IMR-90 (cell line): ENCODE data around the gene SRRM4. TPM values are rescaled to one million over a fixed set of nuclear protein-coding genes. Genes with fewer than 3 reads are reported as not detected.

Experiments
- ATAC-seq: fragments of 200-7000 bp; cut with Tn5 transposase; 2 replicates; pipeline ENCODE4 v1.9.1; 2020; ENCODE audit warnings: low read depth, mild to moderate bottlenecking, moderate library complexity
- BruUV-seq: library from RNA; stranded (reverse); fragments of 400-500 nt; replicated peaks from 2 replicates; lab custom pipeline; 2021; lab: Mats Ljungman, UMichigan
- CTCF ChIA-PET: fragments of 300-600 bp; formaldehyde crosslinking; extraction: SDS; loops from one replicate; lab custom pipeline; 2021; ENCODE audit warnings: antibody characterized with exemption; lab: Yijun Ruan, JAX
- POLR2A ChIA-PET: fragments of 300-600 bp; sonication (Branson Sonifier 250); formaldehyde crosslinking; loops from one replicate; lab custom pipeline; 2022; ENCODE audit warnings: antibody characterized with exemption; ENCODE audit not compliant: unreplicated experiment; lab: Charles Lee
- DNase-seq: peaks from one replicate; pipeline ENCODE4 v3.0.0; 2013
- H2AFZ ChIP-seq: replicated peaks from 2 replicates; pipeline ENCODE3; 2013; ENCODE audit warnings: low read length, mild to moderate bottlenecking; ENCODE audit not compliant: poor library complexity
- H2AK5ac ChIP-seq: 2 replicates; pipeline ENCODE4 v1.6.1; 2013; ENCODE audit warnings: low read depth, low read length, inconsistent platforms
- H2AK9ac ChIP-seq: replicated peaks from 2 replicates; pipeline ENCODE3; 2013; ENCODE audit warnings: mild to moderate bottlenecking, low read depth, low read length, moderate library complexity; ENCODE audit not compliant: poor library complexity
- H2BK120ac ChIP-seq: 2 replicates; pipeline ENCODE4 v1.6.1; 2013; ENCODE audit warnings: low read depth, low read length, inconsistent platforms
- H2BK15ac ChIP-seq: 3 replicates; pipeline ENCODE4 v1.6.1; 2013; ENCODE audit warnings: low read depth, low read length, inconsistent platforms
- H2BK20ac ChIP-seq: 2 replicates; pipeline ENCODE4 v1.6.1; 2013; ENCODE audit warnings: low read depth, mild to moderate bottlenecking, inconsistent platforms, low read length, moderate library complexity
- H2BK5ac ChIP-seq: 2 replicates; pipeline ENCODE4 v1.6.1; 2013; ENCODE audit warnings: mild to moderate bottlenecking, low read depth, low read length, inconsistent platforms; ENCODE audit not compliant: poor library complexity, severe bottlenecking
- H3K14ac ChIP-seq: replicated peaks from 2 replicates; pipeline ENCODE4 v1.6.1; 2013; ENCODE audit warnings: low read depth, low read length, inconsistent platforms
- H3K18ac ChIP-seq: 2 replicates; pipeline ENCODE4 v1.6.1; 2013; ENCODE audit warnings: low read depth, low read length, control low read depth
- H3K23ac ChIP-seq: 2 replicates; pipeline ENCODE4 v1.6.1; 2013; ENCODE audit warnings: low read depth, low read length, inconsistent platforms
- H3K27ac ChIP-seq: 2 replicates; pipeline ENCODE4 v1.5.1; 2013; ENCODE audit warnings: mild to moderate bottlenecking, control low read depth, low read length; ENCODE audit not compliant: insufficient read depth
- H3K27me3 ChIP-seq: 2 replicates; pipeline ENCODE4 v1.6.1; 2013; ENCODE audit warnings: low read length; ENCODE audit not compliant: control insufficient read depth, insufficient read depth
- H3K36me3 ChIP-seq: 2 replicates; pipeline ENCODE4 v1.6.1; 2013; ENCODE audit warnings: low read length, mixed read lengths; ENCODE audit not compliant: control insufficient read depth, insufficient read depth
- H3K4ac ChIP-seq: 2 replicates; pipeline ENCODE4 v1.6.1; 2013; ENCODE audit warnings: low read depth, low read length, inconsistent platforms
- H3K4me1 ChIP-seq: 2 replicates; pipeline ENCODE4 v1.6.1; 2013; ENCODE audit warnings: low read length, mixed read lengths; ENCODE audit not compliant: control insufficient read depth, insufficient read depth
- H3K4me2 ChIP-seq: 2 replicates; pipeline ENCODE4 v1.6.1; 2013; ENCODE audit warnings: low read depth, mild to moderate bottlenecking, control low read depth, low read length, moderate library complexity
- H3K4me3 ChIP-seq: 2 replicates; pipeline ENCODE4 v1.5.1; 2013; ENCODE audit warnings: low read depth, mild to moderate bottlenecking, control low read depth, low read length, moderate library complexity; ENCODE audit not compliant: insufficient read depth
- H3K56ac ChIP-seq: 2 replicates; pipeline ENCODE4 v1.6.1; 2013; ENCODE audit warnings: low read length, inconsistent platforms; ENCODE audit not compliant: insufficient read depth; ENCODE audit errors: extremely low read depth
- H3K79me1 ChIP-seq, 2 experiments: 2 replicates each; pipeline ENCODE4 v1.6.1; 2013; ENCODE audit warnings: low read length in 2 of 2, inconsistent platforms in 1 of 2, low read depth in 1 of 2
- H3K9ac ChIP-seq: 2 replicates; pipeline ENCODE4 v1.6.1; 2013; ENCODE audit warnings: low read depth, low read length, control low read depth
- H3K9me1 ChIP-seq: 2 replicates; pipeline ENCODE4 v1.6.1; 2013; ENCODE audit warnings: low read length, inconsistent platforms; ENCODE audit not compliant: insufficient read depth
- H3K9me3 ChIP-seq: 2 replicates; pipeline ENCODE4 v1.6.1; 2013; ENCODE audit warnings: low read length; ENCODE audit not compliant: control insufficient read depth, insufficient read depth
- H4K20me1 ChIP-seq: 2 replicates; pipeline ENCODE4 v1.6.1; 2013; ENCODE audit warnings: low read length, inconsistent platforms; ENCODE audit not compliant: insufficient read depth
- H4K5ac ChIP-seq: 2 replicates; pipeline ENCODE4 v1.6.1; 2013; ENCODE audit warnings: mild to moderate bottlenecking, low read depth, low read length, control low read depth
- H4K8ac ChIP-seq, 2 experiments: 2 replicates each; pipeline ENCODE4 v1.6.1; 2013; ENCODE audit warnings: low read depth in 2 of 2, low read length in 2 of 2, control low read depth in 1 of 2, inconsistent platforms in 1 of 2
- H4K91ac ChIP-seq: 2 replicates; pipeline ENCODE4 v1.6.1; 2013; ENCODE audit warnings: low read depth, low read length, inconsistent platforms; ENCODE audit not compliant: insufficient read depth
- CHD1 ChIP-seq: IDR thresholded peaks from 2 replicates; pipeline ENCODE4 v1.6.1; 2012; ENCODE audit warnings: low read depth, low read length, improper control_type of control experiment
- CTCF ChIP-seq: conservative IDR thresholded peaks from 2 replicates; pipeline ENCODE4 v1.5.1; 2012; ENCODE audit warnings: mild to moderate bottlenecking, low read depth, low read length, improper control_type of control experiment
- ELK1 ChIP-seq: fragments of 150-350 bp; IDR thresholded peaks from 2 replicates; pipeline ENCODE4 v1.6.1; 2016; ENCODE audit warnings: low read depth, mild to moderate bottlenecking, low read length, moderate library complexity, borderline replicate concordance
- FOS ChIP-seq: fragments of 150-350 bp; IDR thresholded peaks from 2 replicates; pipeline ENCODE4 v1.6.1; 2016; ENCODE audit warnings: low read depth, low read length
- MAZ ChIP-seq: IDR thresholded peaks from 2 replicates; pipeline ENCODE4 v1.6.1; 2012; ENCODE audit warnings: low read depth, mild to moderate bottlenecking, low read length, improper control_type of control experiment, moderate library complexity, borderline replicate concordance
- NFE2L2 ChIP-seq: fragments of 150-350 bp; IDR thresholded peaks from 2 replicates; pipeline ENCODE4 v1.6.1; 2016; ENCODE audit warnings: low read depth, mild to moderate bottlenecking, low read length
- POLR2A ChIP-seq: IDR thresholded peaks from 2 replicates; pipeline ENCODE4 v1.6.1; 2012; ENCODE audit warnings: mild to moderate bottlenecking, low read depth, low read length
- RAD21 ChIP-seq: IDR thresholded peaks from 2 replicates; pipeline ENCODE4 v1.6.1; 2012; ENCODE audit warnings: low read length, improper control_type of control experiment
- RCOR1 ChIP-seq: IDR thresholded peaks from 2 replicates; pipeline ENCODE4 v1.6.1; 2012; ENCODE audit warnings: mild to moderate bottlenecking, low read length, improper control_type of control experiment; ENCODE audit not compliant: insufficient replicate concordance
- RFX5 ChIP-seq: IDR thresholded peaks from 2 replicates; pipeline ENCODE4 v1.8.0; 2012; ENCODE audit warnings: low read depth, mild to moderate bottlenecking, low read length, moderate library complexity
- SMC3 ChIP-seq: fragments of 150-350 bp; IDR thresholded peaks from 2 replicates; pipeline ENCODE4 v1.6.1; 2016; ENCODE audit warnings: low read depth, mild to moderate bottlenecking, antibody characterized with exemption, low read length, moderate library complexity
- USF2 ChIP-seq: fragments of 150-350 bp; IDR thresholded peaks from 2 replicates; pipeline ENCODE4 v1.6.1; 2017; ENCODE audit warnings: mild to moderate bottlenecking, antibody characterized with exemption, low read length, low read depth
- WGBS, 2 experiments: methylation state at CpG; one replicate each; pipeline versions ENCODE4 v1.1.5 to v1.1.7; 2013; ENCODE audit warnings: missing lambda C conversion rate in 2 of 2; ENCODE audit not compliant: insufficient read length in 1 of 2; ENCODE audit errors: extremely low coverage in 2 of 2; 5-methylcytosine and 5-hydroxymethylcytosine counted together
- dilution Hi-C: fragments of 300-500 bp; cut with HindIII; formaldehyde crosslinking; loops from one replicate; pipeline ENCODE4 v1.14.3; 2018; ENCODE audit warnings: low sequenced_read_pairs; ENCODE audit not compliant: unreplicated experiment
- in situ Hi-C: fragments of 300-500 bp; cut with MboI; formaldehyde crosslinking; loops from 3 replicates; pipeline ENCODE4 v1.14.3; 2019; ENCODE audit warnings: low sequenced_read_pairs, inconsistent platforms, mixed read lengths
- intact Hi-C: fragments of 100-400 bp; cut with micrococcal nuclease; formaldehyde crosslinking; loops from 2 replicates; pipeline ENCODE4 v1.10.0; 2022
- polyA plus RNA-seq, 3 experiments: library from polyadenylated mRNA; depleted of rRNA; stranded (reverse); fragments of >200 nt; gene quantifications; 2 replicates each; pipeline ENCODE4 v1.2.3, GENCODE V29; 2012; ENCODE audit warnings: low replicate concordance in 1 of 3
- total RNA-seq: library from RNA; depleted of rRNA; stranded (reverse); fragments of >200 nt; gene quantifications from 2 replicates; pipeline ENCODE4 v1.2.3, GENCODE V29; 2012

Gene SRRM4
- total and polyA plus RNA-seq, 2 of the 4 experiments (the other 2 are of a cell fraction), result not detected

- Histone ChIP-seq H4K20me1 (no peaks in the 10 kb centered on the region), H3K9me3 (no peaks in the 10 kb centered on the region), H3K4me1 (no peaks in the 10 kb centered on the region), H2AFZ (no peak overlapping the region), H4K5ac (no peak overlapping the region), H3K14ac (no peak overlapping the region), H3K9ac (no peak overlapping the region), H3K27me3 (no peaks in the 10 kb centered on the region), H3K56ac (no peak overlapping the region), H4K8ac (no peak overlapping the region), H3K27ac (no peak overlapping the region), H2AK5ac (no peak overlapping the region), H3K23ac (no peak overlapping the region), H2BK120ac (no peak overlapping the region), H3K79me1 (no peaks in the 10 kb centered on the region), H3K4me2 (no peak overlapping the region), H2BK5ac (no peak overlapping the region), H2BK15ac (no peak overlapping the region), H3K36me3 (no peaks in the 10 kb centered on the region), H4K91ac (no peak overlapping the region), H3K4ac (no peak overlapping the region), H3K18ac (no peak overlapping the region), H3K9me1 (no peaks in the 10 kb centered on the region), H3K4me3 (no peak overlapping the region), H2BK20ac (no peak overlapping the region), H2AK9ac (no peak overlapping the region)
- POLR2A ChIA-PET, result no interaction called here
- BruUV-seq, result no TSS peak
- no CpG with 5 or more reads among the region's 7 CpGs for WGBS, 2 experiments
- in situ Hi-C loops (no loop called here), dilution Hi-C loops (no loop called here), intact Hi-C loops (no loop called here)
- ATAC-seq, result no peak
- DNase-seq, result no peak
- CTCF ChIA-PET, result no interaction called here
- TF ChIP-seq NFE2L2 (no peak), FOS (no peak), CHD1 (no peak), RCOR1 (no peak), RAD21 (no peak), RFX5 (no peak), USF2 (no peak), CTCF (no peak), ELK1 (no peak), SMC3 (no peak), MAZ (no peak), POLR2A (no peak)
Measured at GRCh38 chr12:119157978-119158377, 176.6 kb downstream of the SRRM4 start.
